ENCODE measurements around the gene SLC50A1.
A peak's percentile ranks its signal among the peaks of the same experiment; 100 is the strongest.

GRCh38 chr1:155167166-155168104 is 31.8 kb downstream of the SLC50A1 start:
- TF ChIP-seq CTCF (conservative IDR thresholded peaks at IDR 0.05; ENCODE audit: low read depth, low read length) (peak; percentile 99), EZH2 (IDR thresholded peaks at IDR 0.05; ENCODE audit: low read length, unreplicated experiment) (no peak), EZH2phosphoT487 (IDR thresholded peaks at IDR 0.05; ENCODE audit: borderline replicate concordance, low read length) (no peak)

Measured in PC-3 (cell line).